H9 (cell line): ENCODE measurements around the gene PRKCA. TPM values are rescaled to one million over a fixed set of nuclear protein-coding genes. Genes with fewer than 3 reads are reported as not detected.
A peak's percentile ranks its signal among the peaks of the same experiment; 100 is the strongest.

Source experiments
- DNase-seq: peaks from one replicate; pipeline ENCODE4 v3.0.0-alpha.2; 2017
- H2AFZ ChIP-seq: one replicate; pipeline ENCODE4 v1.6.1; 2013; ENCODE audit warnings: mild to moderate bottlenecking, low read length, control low read depth, moderate library complexity
- H2AK5ac ChIP-seq: 2 replicates; pipeline ENCODE4 v1.6.1; 2013; ENCODE audit warnings: low read length, control low read depth, mixed read lengths; ENCODE audit not compliant: insufficient read length
- H2BK120ac ChIP-seq: one replicate; pipeline ENCODE4 v1.6.1; 2013; ENCODE audit warnings: low read depth, mild to moderate bottlenecking, low read length, control low read depth, inconsistent platforms; ENCODE audit not compliant: poor library complexity, severe bottlenecking
- H2BK12ac ChIP-seq: 2 replicates; pipeline ENCODE4 v1.6.1; 2013; ENCODE audit warnings: low read length, control low read depth, mixed read lengths, low read depth; ENCODE audit not compliant: insufficient read length
- H2BK15ac ChIP-seq: 2 replicates; pipeline ENCODE4 v1.6.1; 2013; ENCODE audit warnings: low read depth, low read length, control low read depth
- H2BK20ac ChIP-seq: one replicate; pipeline ENCODE4 v1.6.1; 2013; ENCODE audit warnings: low read depth, mild to moderate bottlenecking, low read length, control low read depth, inconsistent platforms; ENCODE audit not compliant: poor library complexity, severe bottlenecking
- H2BK5ac ChIP-seq: 2 replicates; pipeline ENCODE4 v1.6.1; 2013; ENCODE audit warnings: low read length, control low read depth, mixed read lengths; ENCODE audit not compliant: insufficient read length
- H3K14ac ChIP-seq: 2 replicates; pipeline ENCODE4 v1.6.1; 2013; ENCODE audit warnings: low read length, control low read depth; ENCODE audit not compliant: insufficient read depth
- H3K18ac ChIP-seq: 2 replicates; pipeline ENCODE4 v1.6.1; 2013; ENCODE audit warnings: low read depth, mild to moderate bottlenecking, mixed read lengths, low read length, control low read depth; ENCODE audit not compliant: insufficient read length
- H3K23ac ChIP-seq: 2 replicates; pipeline ENCODE4 v1.6.1; 2013; ENCODE audit warnings: low read length, control low read depth, mixed read lengths, low read depth; ENCODE audit not compliant: insufficient read length
- H3K23me2 ChIP-seq: 2 replicates; pipeline ENCODE4 v1.6.1; 2013; ENCODE audit warnings: low read depth, mild to moderate bottlenecking, mixed read lengths, low read length, control low read depth; ENCODE audit not compliant: insufficient read length, poor library complexity, severe bottlenecking
- H3K27ac ChIP-seq: 2 replicates; pipeline ENCODE4 v1.5.1; 2013; ENCODE audit warnings: low read length, control low read depth, mixed read lengths, low read depth; ENCODE audit not compliant: insufficient read length
- H3K27me3 ChIP-seq: 2 replicates; pipeline ENCODE4 v1.6.1; 2013; ENCODE audit warnings: low read length, control low read depth, inconsistent platforms; ENCODE audit not compliant: insufficient read depth
- H3K4ac ChIP-seq: 2 replicates; pipeline ENCODE4 v1.6.1; 2013; ENCODE audit warnings: low read depth, mild to moderate bottlenecking, control low read depth, inconsistent platforms, low read length, moderate library complexity
- H3K4me1 ChIP-seq: 2 replicates; pipeline ENCODE4 v1.6.1; 2013; ENCODE audit warnings: low read length, control low read depth, inconsistent platforms; ENCODE audit not compliant: insufficient read depth
- H3K4me2 ChIP-seq: 2 replicates; pipeline ENCODE4 v1.6.1; 2013; ENCODE audit warnings: low read length, control low read depth, mixed read lengths; ENCODE audit not compliant: insufficient read length, insufficient read depth
- H3K56ac ChIP-seq: 2 replicates; pipeline ENCODE4 v1.6.1; 2013; ENCODE audit warnings: low read depth, mild to moderate bottlenecking, mixed read lengths, low read length, control low read depth; ENCODE audit not compliant: insufficient read length
- H3K79me1 ChIP-seq: 2 replicates; pipeline ENCODE4 v1.6.1; 2013; ENCODE audit warnings: low read depth, mild to moderate bottlenecking, moderate library complexity, low read length, control low read depth, inconsistent platforms; ENCODE audit not compliant: insufficient read depth, poor library complexity, severe bottlenecking
- H3K79me2 ChIP-seq: 2 replicates; pipeline ENCODE4 v1.6.1; 2013; ENCODE audit warnings: low read length, control low read depth, inconsistent platforms; ENCODE audit not compliant: insufficient read depth
- H3K9ac ChIP-seq: 2 replicates; pipeline ENCODE4 v1.6.1; 2013; ENCODE audit warnings: low read length, control low read depth, mixed read lengths; ENCODE audit not compliant: insufficient read length; ENCODE audit errors: extremely low read depth
- H3K9me3 ChIP-seq: one replicate; pipeline ENCODE4 v1.6.1; 2013; ENCODE audit warnings: low read depth, low read length, inconsistent platforms; ENCODE audit not compliant: control insufficient read depth
- H3T11ph ChIP-seq: one replicate; pipeline ENCODE4 v1.6.1; 2013; ENCODE audit warnings: mild to moderate bottlenecking, low read length, control low read depth, inconsistent platforms
- H4K20me1 ChIP-seq: one replicate; pipeline ENCODE4 v1.6.1; 2013; ENCODE audit not compliant: control insufficient read depth, insufficient read length, insufficient read depth
- H4K5ac ChIP-seq: 2 replicates; pipeline ENCODE4 v1.6.1; 2013; ENCODE audit warnings: low read depth, mild to moderate bottlenecking, mixed read lengths, low read length, control low read depth; ENCODE audit not compliant: insufficient read length
- H4K8ac ChIP-seq: replicated peaks from 2 replicates; pipeline ENCODE4 v1.6.1; 2013; ENCODE audit warnings: low read length, control low read depth, mixed read lengths, low read depth; ENCODE audit not compliant: insufficient read length
- H4K91ac ChIP-seq: 2 replicates; pipeline ENCODE4 v1.6.1; 2013; ENCODE audit warnings: low read depth, mild to moderate bottlenecking, moderate library complexity, mixed read lengths, low read length, control low read depth; ENCODE audit not compliant: insufficient read length
- H3K27ac Mint-ChIP-seq, 3 experiments: 2 replicates in 2 of 3; 3 replicates in 1 of 3; pipeline ENCODE4 v1.8.0; 2020 to 2021; ENCODE audit warnings: mixed read lengths in 3 of 3, mild to moderate bottlenecking in 1 of 3, moderate library complexity in 1 of 3
- H3K27me3 Mint-ChIP-seq: 2 replicates; pipeline ENCODE4 v1.8.0; 2021; ENCODE audit warnings: low read depth, mild to moderate bottlenecking, moderate library complexity, mixed read lengths
- H3K36me3 Mint-ChIP-seq, 3 experiments: 2 replicates in 2 of 3; 3 replicates in 1 of 3; pipeline ENCODE4 v1.8.0; 2020 to 2021; ENCODE audit warnings: low read depth in 3 of 3, mixed read lengths in 3 of 3; ENCODE audit not compliant: insufficient read depth in 1 of 3
- H3K4me1 Mint-ChIP-seq, 2 experiments: 2 replicates each; pipeline ENCODE4 v1.8.0; 2020; ENCODE audit warnings: mixed read lengths in 2 of 2
- H3K4me3 Mint-ChIP-seq, 2 experiments: 2 replicates in 1 of 2; 3 replicates in 1 of 2; pipeline ENCODE4 v1.8.0; 2020 to 2021; ENCODE audit warnings: mild to moderate bottlenecking in 2 of 2, mixed read lengths in 2 of 2, moderate library complexity in 1 of 2
- H3K9me3 Mint-ChIP-seq, 2 experiments: 2 replicates in 1 of 2; 3 replicates in 1 of 2; pipeline ENCODE4 v1.8.0; 2020; ENCODE audit warnings: mild to moderate bottlenecking in 2 of 2, mixed read lengths in 2 of 2, moderate library complexity in 1 of 2
- CTCF ChIP-seq: fragments of 200-600 bp; sonication (generic); conservative IDR thresholded peaks from 3 replicates; pipeline ENCODE4 v1.8.0; 2021; ENCODE audit warnings: antibody characterized with exemption, mild to moderate bottlenecking
- WGBS: extraction: QIAGEN DNeasy Blood & Tissue Kit; methylation state at CpG from one replicate; pipeline ENCODE4 v1.1.7; 2013; ENCODE audit warnings: missing lambda C conversion rate, low lambda C conversion rate, mixed read lengths; ENCODE audit not compliant: insufficient read length; ENCODE audit errors: extremely low coverage; 5-methylcytosine and 5-hydroxymethylcytosine counted together
- total RNA-seq: library from RNA; stranded (reverse); gene quantifications from 2 replicates; pipeline ENCODE4 v1.2.1, GENCODE V29; 2021

Gene PRKCA
- total RNA-seq, 1 experiment from 2014 or later, result 10.5 TPM

GRCh38 chr17:66784621-66785364 is 482.4 kb downstream of the PRKCA start:
- no peak overlapping the region for H3K18ac ChIP-seq
- no peak overlapping the region for H4K91ac ChIP-seq
- H3T11ph ChIP-seq, result no peak overlapping the region
- H2BK120ac ChIP-seq, result no peak overlapping the region
- H3K27me3 ChIP-seq, result no peaks in the 10 kb centered on the region
- H3K9me3 ChIP-seq, result no peaks in the 10 kb centered on the region
- H3K27me3 Mint-ChIP-seq, result no peaks in the 10 kb centered on the region
- H4K8ac ChIP-seq, result no peak overlapping the region
- peaks cover 4% of the 10 kb centered on the region; the same call in 1 of the 2 replicates for H3K4me1 ChIP-seq
- H3K79me1 ChIP-seq, result no peaks in the 10 kb centered on the region
- DNase-seq, result no peak
- no peak overlapping the region for H4K5ac ChIP-seq
- no peak overlapping the region for H2AK5ac ChIP-seq
- H2AFZ ChIP-seq, result no peak overlapping the region
- H3K4me3 Mint-ChIP-seq, result no peak overlapping the region
- no peak overlapping the region for H3K4ac ChIP-seq
- no peak overlapping the region; the same call in 1 of the 2 replicates for H3K14ac ChIP-seq
- H3K9me3 Mint-ChIP-seq, result no peaks in the 10 kb centered on the region
- no peak overlapping the region for H2BK12ac ChIP-seq
- peaks cover 34 to 45% of the 10 kb centered on the region in 2 experiments for H3K4me1 Mint-ChIP-seq
- no peak overlapping the region for H3K23ac ChIP-seq
- peaks cover 0 to 2% (median 0%) of the 10 kb centered on the region in 3 experiments; a peak in 3 of 7 replicates for H3K36me3 Mint-ChIP-seq
- peak overlapping the region in 2 of 3 experiments; percentile 38 to 62; a peak in 3 of 7 replicates for H3K27ac Mint-ChIP-seq
- H3K4me2 ChIP-seq, result no peak overlapping the region
- no peaks in the 10 kb centered on the region for H3K23me2 ChIP-seq
- no peak overlapping the region for H3K27ac ChIP-seq
- H2BK15ac ChIP-seq, result no peak overlapping the region
- H2BK20ac ChIP-seq, result no peak overlapping the region
- H3K9ac ChIP-seq, result no peak overlapping the region
- H3K56ac ChIP-seq, result no peak overlapping the region
- no peaks in the 10 kb centered on the region for H4K20me1 ChIP-seq
- H3K79me2 ChIP-seq, result no peaks in the 10 kb centered on the region
- H2BK5ac ChIP-seq, result peak overlapping the region; percentile 37
- WGBS, result no CpG with 5 or more reads among the region's 11 CpGs
- no peak for TF ChIP-seq CTCF
